Activated CD4-positive, alpha-beta T cell treated with anti-CD3 and anti-CD28 coated beads, Interleukin-2, amount 50 U/mL, for 48 hours (primary cell): ENCODE data around the gene KRTAP2-2.

Experiments
- DNase-seq, 2 experiments: peaks; one replicate each; pipeline ENCODE4 v3.0.0-alpha.2; 2020

KRTAP2-2 gene

GRCh38 chr17:41019415-41019814, 35.6 kb downstream of the KRTAP2-2 start:
- DNase-seq, result no peak

DNA sequence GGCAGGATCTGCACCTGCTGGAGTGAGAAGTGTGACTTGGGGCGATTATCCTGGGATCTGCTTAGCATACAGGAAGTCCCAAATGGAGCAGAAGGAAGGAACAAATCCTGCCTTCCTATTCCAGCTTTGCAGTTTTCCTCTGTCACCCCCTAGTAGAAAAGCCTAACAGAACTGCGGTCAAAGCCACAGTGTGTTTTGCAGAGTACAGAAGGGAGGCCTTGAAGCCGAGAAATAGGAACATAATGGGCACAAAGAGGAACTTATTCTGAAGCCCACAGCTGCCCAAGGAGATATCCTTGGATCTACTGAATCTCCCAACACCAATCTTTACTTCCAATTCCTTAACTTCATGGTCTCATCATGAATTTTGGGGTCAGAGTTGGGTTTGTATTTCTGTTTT, 36.5 kb downstream of the KRTAP2-2 start:
- no peak for DNase-seq

GRCh38 chr17:41016578-41017215, 38.3 kb downstream of the KRTAP2-2 start:
- no peak for DNase-seq

- DNase-seq, result no peak
These were observed 39.6 kb downstream of the KRTAP2-2 start for GRCh38 chr17:41015454-41015853.

- DNase-seq, result no peak
These were observed 41.4 kb downstream of the KRTAP2-2 start for GRCh38 chr17:41013606-41014005.

DNA sequence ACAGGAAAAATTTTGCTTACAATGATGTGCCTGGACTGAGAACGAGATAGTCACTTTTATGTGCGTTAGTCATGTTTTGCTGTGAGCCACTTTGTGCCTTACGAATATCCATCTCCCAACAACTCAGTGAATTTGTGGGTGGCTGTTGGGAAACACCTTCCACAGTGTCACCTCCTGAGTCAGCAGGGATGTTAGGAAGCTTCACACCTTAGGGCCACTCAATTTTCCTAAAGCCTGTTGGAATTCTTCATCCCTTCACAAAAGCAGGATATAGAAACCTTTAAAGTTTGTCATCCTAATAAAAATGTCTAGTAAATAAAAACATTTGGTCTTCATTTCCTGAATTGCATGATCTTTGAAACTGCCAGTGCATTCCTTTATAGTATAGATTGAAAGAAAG, 41.8 kb downstream of the KRTAP2-2 start:
- no peak for DNase-seq

- DNase-seq, result no peak
These were observed 42.5 kb downstream of the KRTAP2-2 start for GRCh38 chr17:41012326-41013120.

- DNase-seq, result no peak
These were observed 44.6 kb downstream of the KRTAP2-2 start for GRCh38 chr17:41010441-41010840.

- no peak for DNase-seq
These were observed 45.1 kb downstream of the KRTAP2-2 start for GRCh38 chr17:41009936-41010335.

DNA sequence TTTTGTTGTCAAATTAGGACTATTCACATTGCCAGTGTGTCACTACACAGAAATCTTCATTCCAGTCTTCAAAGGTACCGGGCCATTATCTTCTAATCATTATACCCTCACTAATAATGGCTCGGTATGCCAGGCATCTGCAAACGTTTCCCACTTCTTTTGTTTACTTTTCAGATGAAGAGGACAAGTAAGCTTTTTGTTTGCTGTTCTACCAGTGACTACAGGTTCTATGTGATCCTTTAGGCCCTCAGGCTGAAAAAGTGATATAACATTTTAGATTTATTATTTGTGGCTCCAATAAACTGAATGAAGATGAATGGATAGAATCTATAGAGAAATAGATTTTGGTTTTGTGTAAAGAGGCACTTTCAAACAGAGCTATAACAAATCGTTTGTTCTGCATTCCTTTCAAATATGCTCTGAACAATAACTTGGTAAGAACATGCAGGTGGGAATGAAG, 45.7 kb downstream of the KRTAP2-2 start:
- DNase-seq, result no peak

GRCh38 chr17:41008811-41009210, 46.2 kb downstream of the KRTAP2-2 start, which contains the start of gene KRTAP3-1:
Gene KRTAP3-1 (minus strand): TSS chr17:41009128. CDS start chr17:41009074, 54 bp downstream.
- no peak for DNase-seq
